GM19240 (cell line): ENCODE data around the gene WDR1.
"Not testable (repeated sequence)": the region's sequence is repeated elsewhere in the genome, so short reads cannot be mapped to it uniquely, and the experiment has no call there.

Experiments used
- DNase-seq: peaks from one replicate; pipeline ENCODE4 v3.0.0; 2011; ENCODE audit warnings: low spot score; ENCODE audit not compliant: insufficient read length

Gene WDR1

GRCh38 chr4:10134141-10134540, 17.5 kb upstream of the WDR1 start:
- DNase-seq = no peak

GRCh38 chr4:10131202-10131601, 14.6 kb upstream of the WDR1 start:
- no peak for DNase-seq

- DNase-seq = no peak
Observed at GRCh38 chr4:10130178-10130888, 13.7 kb upstream of the WDR1 start.

- DNase-seq = no peak
Observed at GRCh38 chr4:10129196-10130177, 12.9 kb upstream of the WDR1 start.

GRCh38 chr4:10128761-10129160, 12.2 kb upstream of the WDR1 start:
- DNase-seq = no peak

GRCh38 chr4:10127531-10127930, 10.9 kb upstream of the WDR1 start:
- not testable (repeated sequence) for DNase-seq

GRCh38 chr4:10124167-10124930, 7.8 kb upstream of the WDR1 start:
- no peak for DNase-seq

GRCh38 chr4:10123227-10124101, 6.9 kb upstream of the WDR1 start:
- DNase-seq = no peak

GRCh38 chr4:10122236-10122932, 5.8 kb upstream of the WDR1 start:
- DNase-seq = no peak

- no peak for DNase-seq
Observed at GRCh38 chr4:10121568-10122208, 5.1 kb upstream of the WDR1 start.

- DNase-seq = no peak
Observed at GRCh38 chr4:10120943-10121567, 4.5 kb upstream of the WDR1 start.

GRCh38 chr4:10119773-10120172, 3.2 kb upstream of the WDR1 start:
- no peak for DNase-seq

GRCh38 chr4:10119278-10119677, 2.7 kb upstream of the WDR1 start:
- DNase-seq = no peak

GRCh38 chr4:10118048-10119004, 1.7 kb upstream of the WDR1 start:
- DNase-seq = no peak

GRCh38 chr4:10117359-10118047, 904 bp upstream of the WDR1 start:
- no peak for DNase-seq

GRCh38 chr4:10115797-10116568, 616 bp downstream of the WDR1 start:
- peak; percentile 62 for DNase-seq
